Activated T-cell treated with anti-CD3 and anti-CD28 coated beads for 4 hours (primary cell): ENCODE data around the gene JPH2.

Source experiments
- DNase-seq: peaks from one replicate; pipeline ENCODE4 v3.0.0-alpha.2; 2020

The JPH2 gene

DNA sequence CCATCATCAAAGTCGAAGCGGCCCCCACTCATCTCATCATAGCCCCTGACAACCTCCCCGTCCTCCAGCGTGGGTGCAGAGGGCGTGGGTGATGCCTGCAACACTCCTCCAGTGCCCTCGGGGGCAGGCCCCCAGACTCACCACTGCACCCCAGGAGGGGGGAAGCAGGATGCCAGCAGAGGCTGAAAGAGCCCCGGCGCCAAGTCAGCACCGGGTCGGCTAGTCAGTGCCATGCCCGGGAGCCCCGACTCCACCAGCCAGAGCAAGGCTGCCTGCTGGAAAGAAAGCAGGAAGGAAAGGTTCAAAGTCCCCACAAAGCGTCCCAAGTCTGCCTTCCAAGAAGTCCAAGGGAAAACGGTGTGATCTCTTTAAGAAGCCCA is 324 bp downstream of the JPH2 start:
- no peak for DNase-seq

GRCh38 chr20:44186201-44186600 is 787 bp downstream of the JPH2 start:
- DNase-seq, result no peak

DNA sequence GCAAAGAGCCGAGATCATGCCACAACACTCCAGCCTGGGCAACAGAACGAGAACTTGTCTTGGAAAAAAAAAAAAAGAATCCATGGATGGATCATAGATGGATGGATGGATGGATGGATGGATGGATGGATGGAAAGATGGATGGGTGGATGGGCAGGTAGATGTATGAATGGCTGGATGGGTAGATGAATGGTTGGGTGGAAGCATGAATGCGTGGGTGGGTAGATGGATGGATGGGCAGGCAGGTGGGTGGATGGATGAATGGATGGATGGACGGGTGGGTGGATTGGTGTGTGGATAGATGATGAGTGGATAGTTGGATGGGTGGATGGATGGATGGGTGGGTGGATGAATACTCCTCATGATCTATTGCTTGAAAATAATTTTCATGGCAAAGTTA is 1.4 kb downstream of the JPH2 start:
- DNase-seq, result no peak

DNA sequence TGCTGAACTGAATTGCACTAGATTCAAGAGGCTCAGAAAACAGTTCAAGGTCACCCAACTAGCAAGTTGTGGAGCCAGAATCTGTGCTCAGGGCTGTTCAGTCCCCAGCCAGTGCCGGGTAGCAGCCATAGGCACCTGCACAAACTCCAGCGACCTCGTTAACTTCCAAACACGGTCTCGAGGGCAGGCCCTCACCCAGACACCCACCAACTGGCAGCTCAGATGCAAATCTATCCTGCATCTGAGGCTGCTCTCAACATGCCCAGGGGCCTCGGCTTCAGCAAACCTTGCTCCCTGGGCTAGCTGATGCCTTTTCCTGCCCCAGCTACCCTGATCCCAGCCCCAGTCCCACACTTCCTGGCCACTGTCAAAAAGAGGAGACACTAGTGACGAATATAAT is 3.7 kb downstream of the JPH2 start:
- DNase-seq, result no peak

- DNase-seq, result no peak
These were observed 4.1 kb downstream of the JPH2 start for GRCh38 chr20:44182863-44183262.

GRCh38 chr20:44182135-44182765 is 4.7 kb downstream of the JPH2 start:
- no peak for DNase-seq

- no peak for DNase-seq
These were observed 5.4 kb downstream of the JPH2 start for GRCh38 chr20:44181611-44182010.

- DNase-seq, result no peak
These were observed 6.2 kb downstream of the JPH2 start for GRCh38 chr20:44180814-44181213.

DNA sequence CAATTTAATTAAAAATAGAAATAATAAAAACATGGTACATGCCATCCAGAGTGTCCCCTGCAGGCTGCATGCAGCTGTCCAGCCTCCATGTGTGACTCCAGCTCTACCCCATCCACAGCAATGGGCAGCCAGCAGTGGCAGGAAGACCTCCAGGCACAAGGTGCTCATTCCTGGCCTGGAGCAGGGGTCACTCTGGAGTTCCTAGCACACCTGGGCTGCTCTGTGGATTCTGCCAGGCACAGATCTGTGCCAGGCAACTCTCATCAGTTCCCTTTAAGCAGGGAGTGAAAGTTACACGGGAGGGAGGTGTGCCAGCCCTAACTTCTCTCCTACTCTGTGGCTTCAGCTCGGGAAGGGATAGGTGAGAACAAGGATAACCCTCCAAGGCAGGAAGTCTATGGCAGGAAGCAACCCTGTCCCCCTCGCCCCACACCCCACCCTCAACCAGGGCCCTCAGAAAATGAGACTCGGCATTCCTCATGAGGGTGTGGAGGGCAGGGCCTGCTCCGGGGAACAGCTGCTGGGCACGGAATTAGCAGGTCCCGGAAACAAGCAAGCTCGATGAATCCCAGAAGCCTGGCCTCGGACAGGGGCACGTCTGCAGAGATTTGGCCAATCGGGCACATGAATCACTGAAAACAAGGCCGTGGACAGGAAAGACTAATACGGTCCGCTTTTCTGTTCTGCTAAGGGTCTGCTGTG is 10.0 kb downstream of the JPH2 start:
- no peak for DNase-seq

GRCh38 chr20:44174996-44175765 is 11.8 kb downstream of the JPH2 start:
- no peak for DNase-seq

- DNase-seq, result no peak
These were observed 13.1 kb downstream of the JPH2 start for GRCh38 chr20:44173846-44174245.

DNA sequence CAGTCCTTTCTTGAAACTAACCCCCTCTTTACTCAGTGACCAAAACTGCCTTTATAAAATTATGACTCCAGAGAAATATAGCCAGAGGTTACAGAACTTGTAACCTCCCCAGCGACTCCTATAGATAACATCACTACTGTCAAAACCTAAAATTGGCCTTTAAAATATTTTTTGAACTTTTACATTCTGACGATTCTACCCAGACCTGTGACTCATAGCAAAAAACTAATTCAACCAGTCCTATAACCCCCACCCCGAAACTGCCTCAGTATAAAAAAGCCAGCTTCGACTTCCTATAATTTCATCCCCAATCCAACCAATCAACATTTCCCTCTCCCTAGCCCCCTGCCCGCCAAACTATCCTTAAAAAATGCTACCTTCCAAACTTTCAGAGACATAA is 13.9 kb downstream of the JPH2 start:
- no peak for DNase-seq

GRCh38 chr20:44172572-44172950 is 14.4 kb downstream of the JPH2 start:
- no peak for DNase-seq

DNA sequence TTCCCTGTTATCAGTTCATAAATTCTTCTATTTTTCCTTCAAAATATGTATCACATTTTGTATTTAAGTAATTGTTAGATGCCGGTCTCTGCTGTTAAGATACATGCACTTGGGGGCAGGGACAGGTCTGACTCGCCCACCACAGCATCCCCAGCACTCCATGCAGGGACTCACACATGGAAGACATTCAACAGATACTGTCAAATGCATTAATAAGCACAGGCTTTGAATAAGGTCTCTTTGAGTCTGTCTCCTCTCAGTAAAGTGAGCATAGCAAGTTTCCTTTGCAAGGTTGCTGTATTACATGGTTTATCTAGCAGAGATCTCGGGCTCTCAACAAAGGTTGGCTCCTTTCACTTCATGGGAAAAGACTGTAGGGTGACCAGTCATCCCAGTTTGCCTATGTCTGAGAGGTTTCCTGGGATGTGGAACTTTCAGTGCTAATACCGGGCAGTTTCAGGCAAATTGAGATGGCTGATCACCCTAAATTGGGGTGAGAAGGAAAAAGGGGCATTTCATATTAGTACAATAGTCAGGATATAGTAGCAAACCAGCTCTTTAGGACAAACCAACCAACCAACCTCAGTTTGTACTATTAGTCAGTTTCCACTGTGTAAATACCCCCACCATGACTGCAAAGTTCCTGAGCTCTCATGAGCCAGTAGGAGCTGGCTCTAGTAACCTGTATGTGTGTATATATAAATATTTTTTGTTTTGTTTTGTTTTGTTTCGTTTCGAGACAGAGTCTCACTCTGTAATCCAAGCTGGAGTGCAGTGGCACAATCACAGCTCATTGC is 15.0 kb downstream of the JPH2 start:
- no peak for DNase-seq

GRCh38 chr20:44170816-44171410 is 16.1 kb downstream of the JPH2 start:
- no peak for DNase-seq

DNA sequence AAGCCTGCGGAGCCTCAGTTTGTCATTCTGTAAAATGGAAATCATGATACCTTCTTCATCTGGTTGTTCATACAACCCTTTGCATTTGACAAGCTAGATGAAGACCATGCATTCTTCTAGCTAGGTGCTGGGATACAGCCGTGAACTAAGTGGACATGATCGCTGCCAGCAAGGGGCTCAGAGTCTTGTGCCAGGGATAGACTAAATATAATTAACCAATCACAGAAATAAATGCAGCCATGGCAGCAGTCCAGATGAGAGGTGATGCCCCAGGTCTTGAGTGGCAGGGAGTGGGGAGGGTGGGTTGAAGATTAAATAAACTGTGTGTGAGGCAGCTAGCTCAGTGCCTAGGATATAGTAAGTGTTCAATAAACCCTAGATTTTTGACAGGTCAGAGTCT is 19.3 kb downstream of the JPH2 start:
- no peak for DNase-seq

DNA sequence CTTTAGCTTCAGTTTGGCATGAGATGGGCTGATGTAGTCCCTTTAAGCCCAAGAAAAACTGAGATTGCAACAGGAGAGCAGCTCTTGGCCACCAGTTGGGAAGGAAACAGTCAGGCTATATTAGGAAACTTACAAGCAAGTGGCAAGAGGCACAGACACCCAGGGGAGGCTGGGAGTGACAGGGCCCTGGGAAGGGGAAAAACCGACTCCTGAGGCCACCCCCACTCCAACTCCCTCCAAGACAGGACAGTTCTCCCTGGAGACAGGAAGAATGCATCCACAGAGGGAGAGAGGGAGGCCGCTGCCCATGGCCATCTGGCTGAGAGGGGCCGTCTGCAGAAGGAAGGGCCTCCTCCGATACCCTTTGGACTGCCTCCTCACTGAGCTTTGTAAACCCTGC is 20.5 kb downstream of the JPH2 start:
- DNase-seq, result no peak

GRCh38 chr20:44166008-44166407 is 21.0 kb downstream of the JPH2 start:
- no peak for DNase-seq

- no peak for DNase-seq
These were observed 26.9 kb downstream of the JPH2 start for GRCh38 chr20:44160133-44160532.

GRCh38 chr20:44159711-44160110 is 27.3 kb downstream of the JPH2 start:
- DNase-seq, result no peak

DNA sequence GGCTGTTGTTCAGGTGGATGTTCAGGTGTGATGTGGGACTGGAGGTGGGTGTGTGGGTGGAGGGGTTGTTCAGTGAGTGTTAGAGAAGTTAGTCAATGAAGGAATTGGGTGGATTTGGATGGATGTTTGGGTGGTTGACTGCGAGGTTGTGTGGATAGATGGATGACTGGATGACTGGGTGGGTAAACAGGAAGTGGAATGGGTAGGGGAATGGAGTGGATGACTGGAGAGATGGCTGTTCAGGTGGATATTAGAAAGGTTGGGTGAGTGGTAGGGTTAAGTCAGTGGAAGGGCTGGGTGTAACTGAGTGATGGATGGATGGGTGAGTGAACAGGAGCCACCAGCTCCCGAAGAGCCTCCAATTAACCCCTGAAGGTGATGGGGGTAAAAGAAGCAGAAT is 27.9 kb downstream of the JPH2 start:
- DNase-seq, result no peak

DNA sequence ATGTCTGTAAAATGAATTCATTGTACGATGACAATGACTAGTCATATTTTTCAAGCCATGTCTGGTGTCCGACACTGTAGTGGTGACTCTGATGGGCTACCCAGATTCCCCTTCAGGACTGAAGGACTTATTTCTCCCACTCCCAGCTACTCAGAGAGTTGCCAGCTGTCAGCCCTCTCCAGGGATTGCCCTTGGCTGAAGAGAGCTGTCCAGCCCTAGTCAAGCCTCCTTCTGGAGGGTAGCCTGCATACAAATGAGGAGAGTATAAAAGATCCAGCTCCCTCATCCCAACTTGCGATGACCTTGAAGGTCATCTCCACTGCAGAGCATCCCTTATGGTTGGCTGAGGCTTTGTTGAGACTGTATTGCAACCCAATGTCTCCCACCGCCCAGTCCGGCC is 29.9 kb downstream of the JPH2 start:
- DNase-seq, result no peak

DNA sequence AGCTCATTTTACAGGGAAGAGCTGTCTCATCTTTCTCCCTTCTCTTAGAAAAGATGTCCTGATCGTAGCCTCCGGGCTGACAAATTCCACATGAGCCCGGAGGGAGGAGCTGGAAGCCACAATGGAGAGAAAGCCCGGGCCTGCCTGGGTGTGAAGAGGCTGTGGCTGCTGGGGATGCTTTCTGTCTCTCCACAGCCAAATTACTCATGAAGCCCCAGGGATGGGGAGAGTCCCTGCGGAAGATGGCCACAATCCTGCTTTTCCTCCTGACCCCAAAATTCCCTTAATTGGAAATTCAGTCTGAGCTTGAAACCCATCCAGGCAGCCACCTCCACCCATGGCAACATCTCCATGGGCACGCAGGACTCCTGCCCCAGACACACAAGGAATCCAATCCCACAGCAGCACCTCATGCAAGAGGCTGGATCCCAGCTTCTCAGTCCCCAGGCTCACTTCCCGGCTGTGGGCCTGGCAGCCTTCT is 32.4 kb downstream of the JPH2 start:
- no peak for DNase-seq
